ENCODE data around the gene SPATA18.

SPATA18 gene

DNA sequence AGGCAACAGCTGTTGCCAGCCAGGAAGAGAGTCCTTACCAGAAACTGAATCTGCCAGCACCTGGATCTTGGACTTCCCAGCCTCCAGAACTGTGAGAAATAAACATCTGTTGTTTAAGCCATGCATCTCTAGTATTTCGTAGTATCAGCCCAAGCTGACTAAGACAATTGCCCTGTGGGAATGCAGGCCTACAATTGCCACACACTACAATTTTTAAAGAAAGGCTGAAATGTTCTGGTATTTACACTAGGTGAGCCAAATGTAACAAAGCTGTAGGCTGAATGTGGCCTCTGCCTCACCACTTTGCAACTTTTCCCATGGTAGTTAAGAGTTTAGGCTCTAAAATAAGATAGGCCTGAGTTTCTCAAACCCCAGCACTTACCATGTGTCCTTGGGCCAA lies 59.1 kb downstream of the SPATA18 start:
- H3K9ac ChIP-seq (ENCODE audit: low read length) = no peak overlapping the region
- H3K27ac ChIP-seq (ENCODE audit: low read depth, low read length) = no peak overlapping the region
- H2AFZ ChIP-seq (ENCODE audit: low read depth, low read length, severe bottlenecking) = no peak overlapping the region
- H3K36me3 ChIP-seq (ENCODE audit: low read length) = no peaks in the 10 kb centered on the region
- no peaks in the 10 kb centered on the region for H3K79me2 ChIP-seq (ENCODE audit: insufficient read depth, low read length)
- H3K27me3 ChIP-seq (ENCODE audit: low read length) = no peaks in the 10 kb centered on the region
- no peak overlapping the region for H3K4me3 ChIP-seq (ENCODE audit: insufficient read depth, low read length, poor library complexity, severe bottlenecking)
- H4K20me1 ChIP-seq (ENCODE audit: low read depth, low read length) = no peaks in the 10 kb centered on the region
- H3K4me2 ChIP-seq (ENCODE audit: low read depth, low read length, poor library complexity, severe bottlenecking) = no peak overlapping the region
- H3K9me3 ChIP-seq (ENCODE audit: insufficient read depth, low read length) = no peaks in the 10 kb centered on the region
- TF ChIP-seq EZH2phosphoT487 (conservative IDR thresholded peaks at IDR 0.05; ENCODE audit: low read length) = no peak
- TF ChIP-seq, protein P1, sequence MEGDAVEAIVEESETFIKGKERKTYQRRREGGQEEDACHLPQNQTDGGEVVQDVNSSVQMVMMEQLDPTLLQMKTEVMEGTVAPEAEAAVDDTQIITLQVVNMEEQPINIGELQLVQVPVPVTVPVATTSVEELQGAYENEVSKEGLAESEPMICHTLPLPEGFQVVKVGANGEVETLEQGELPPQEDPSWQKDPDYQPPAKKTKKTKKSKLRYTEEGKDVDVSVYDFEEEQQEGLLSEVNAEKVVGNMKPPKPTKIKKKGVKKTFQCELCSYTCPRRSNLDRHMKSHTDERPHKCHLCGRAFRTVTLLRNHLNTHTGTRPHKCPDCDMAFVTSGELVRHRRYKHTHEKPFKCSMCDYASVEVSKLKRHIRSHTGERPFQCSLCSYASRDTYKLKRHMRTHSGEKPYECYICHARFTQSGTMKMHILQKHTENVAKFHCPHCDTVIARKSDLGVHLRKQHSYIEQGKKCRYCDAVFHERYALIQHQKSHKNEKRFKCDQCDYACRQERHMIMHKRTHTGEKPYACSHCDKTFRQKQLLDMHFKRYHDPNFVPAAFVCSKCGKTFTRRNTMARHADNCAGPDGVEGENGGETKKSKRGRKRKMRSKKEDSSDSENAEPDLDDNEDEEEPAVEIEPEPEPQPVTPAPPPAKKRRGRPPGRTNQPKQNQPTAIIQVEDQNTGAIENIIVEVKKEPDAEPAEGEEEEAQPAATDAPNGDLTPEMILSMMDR (IDR thresholded peaks at IDR 0.05; ENCODE audit: insufficient read depth, low read length, poor library complexity, severe bottlenecking) = no peak
- no peaks in the 10 kb centered on the region for H3F3A ChIP-seq (ENCODE audit: insufficient read depth)
- no peaks in the 10 kb centered on the region for H3K9me2 ChIP-seq (replicated peaks; ENCODE audit: insufficient read depth, low read length)

DNA sequence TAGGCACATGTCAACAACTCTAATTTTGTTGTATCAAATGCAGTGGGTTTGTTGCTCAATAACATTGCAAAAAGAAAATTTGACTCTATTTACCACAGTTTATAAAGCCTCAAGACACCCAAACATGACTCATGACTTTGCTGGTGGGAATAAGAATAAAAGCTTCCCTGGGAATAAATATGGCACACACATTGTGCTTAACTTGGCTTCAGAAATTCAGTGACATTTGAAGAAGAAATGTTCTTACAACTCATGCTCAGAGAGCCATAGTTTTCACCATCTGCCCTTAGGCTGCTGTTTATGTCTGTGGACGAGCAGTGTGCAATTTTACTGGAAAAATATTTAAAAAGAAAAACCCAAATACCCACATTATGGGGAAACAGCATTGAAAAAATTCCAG lies 60.9 kb downstream of the SPATA18 start:
- Histone ChIP-seq H3K9me3 (ENCODE audit: insufficient read depth, low read length) (no peaks in the 10 kb centered on the region), H3K9ac (ENCODE audit: low read length) (no peak overlapping the region), H3K79me2 (ENCODE audit: insufficient read depth, low read length) (no peaks in the 10 kb centered on the region), H3K27ac (ENCODE audit: low read depth, low read length) (no peak overlapping the region), H3K9me2 (replicated peaks; ENCODE audit: insufficient read depth, low read length) (no peaks in the 10 kb centered on the region), H3F3A (ENCODE audit: insufficient read depth) (no peaks in the 10 kb centered on the region), H4K20me1 (ENCODE audit: low read depth, low read length) (no peaks in the 10 kb centered on the region), H3K27me3 (ENCODE audit: low read length) (no peaks in the 10 kb centered on the region), H3K36me3 (ENCODE audit: low read length) (no peaks in the 10 kb centered on the region), H2AFZ (ENCODE audit: low read depth, low read length, severe bottlenecking) (no peak overlapping the region), H3K4me2 (ENCODE audit: low read depth, low read length, poor library complexity, severe bottlenecking) (no peak overlapping the region), H3K4me3 (ENCODE audit: insufficient read depth, low read length, poor library complexity, severe bottlenecking) (no peak overlapping the region)
- TF ChIP-seq, protein P1 (IDR thresholded peaks at IDR 0.05; ENCODE audit: insufficient read depth, low read length, poor library complexity, severe bottlenecking) = no peak
- no peak for TF ChIP-seq EZH2phosphoT487 (conservative IDR thresholded peaks at IDR 0.05; ENCODE audit: low read length)

DNA sequence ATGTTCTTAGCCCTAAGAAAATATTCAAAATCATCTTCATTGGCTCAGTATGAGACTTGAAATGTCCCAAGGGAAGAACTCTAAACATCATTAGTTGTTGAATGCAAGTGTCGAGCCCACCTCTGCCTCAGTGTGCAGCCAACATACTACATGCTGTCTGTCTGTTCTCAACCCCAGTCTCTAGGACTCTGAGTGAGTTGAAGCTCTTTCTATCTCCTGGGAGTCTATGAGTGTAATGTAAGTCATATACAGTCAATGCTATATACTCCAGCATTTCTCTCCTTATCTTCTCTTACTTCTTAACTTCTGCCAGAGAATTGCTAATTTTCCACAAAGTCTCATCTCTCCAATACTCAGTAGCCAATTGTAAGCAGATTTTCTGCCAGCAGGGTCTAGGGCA lies 61.3 kb downstream of the SPATA18 start:
- H2AFZ ChIP-seq (ENCODE audit: low read depth, low read length, severe bottlenecking) = no peak overlapping the region
- H3F3A ChIP-seq (ENCODE audit: insufficient read depth) = no peaks in the 10 kb centered on the region
- H4K20me1 ChIP-seq (ENCODE audit: low read depth, low read length) = no peaks in the 10 kb centered on the region
- H3K27ac ChIP-seq (ENCODE audit: low read depth, low read length) = no peak overlapping the region
- no peaks in the 10 kb centered on the region for H3K9me2 ChIP-seq (replicated peaks; ENCODE audit: insufficient read depth, low read length)
- no peaks in the 10 kb centered on the region for H3K79me2 ChIP-seq (ENCODE audit: insufficient read depth, low read length)
- H3K36me3 ChIP-seq (ENCODE audit: low read length) = no peaks in the 10 kb centered on the region
- H3K4me3 ChIP-seq (ENCODE audit: insufficient read depth, low read length, poor library complexity, severe bottlenecking) = no peak overlapping the region
- H3K9ac ChIP-seq (ENCODE audit: low read length) = no peak overlapping the region
- H3K27me3 ChIP-seq (ENCODE audit: low read length) = no peaks in the 10 kb centered on the region
- H3K4me2 ChIP-seq (ENCODE audit: low read depth, low read length, poor library complexity, severe bottlenecking) = no peak overlapping the region
- H3K9me3 ChIP-seq (ENCODE audit: insufficient read depth, low read length) = no peaks in the 10 kb centered on the region
- TF ChIP-seq, protein P1 (IDR thresholded peaks at IDR 0.05; ENCODE audit: insufficient read depth, low read length, poor library complexity, severe bottlenecking) = no peak
- TF ChIP-seq EZH2phosphoT487 (conservative IDR thresholded peaks at IDR 0.05; ENCODE audit: low read length) = no peak
